Measurements from ENCODE around the gene CPLX1.

The CPLX1 gene

DNA sequence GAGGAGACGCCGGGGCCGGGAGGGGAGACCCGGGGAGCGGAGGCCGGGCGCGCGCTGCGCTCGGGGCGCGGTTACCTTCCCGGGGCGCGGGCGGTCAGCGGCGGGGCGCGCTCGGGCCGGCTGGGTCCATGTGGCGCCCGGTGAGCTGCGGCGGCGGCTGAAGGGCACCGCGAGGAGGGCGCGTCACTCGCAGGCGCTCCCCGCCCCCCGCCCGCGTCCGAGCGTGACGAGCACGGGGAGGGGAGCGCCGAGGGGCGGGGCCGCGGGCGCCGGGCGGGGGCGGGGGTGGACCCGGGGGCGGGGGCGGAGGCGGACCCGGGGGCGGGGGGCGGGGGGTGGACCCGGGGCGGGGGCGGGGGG is at the start of gene CPLX1:
CPLX1 (minus strand) TSS at position 159 of the 360 bp plus-strand sequence. CDS start 1,607 bp downstream, outside the sequence.
- peak; percentile 23 to 28 for DNase-seq

DNA sequence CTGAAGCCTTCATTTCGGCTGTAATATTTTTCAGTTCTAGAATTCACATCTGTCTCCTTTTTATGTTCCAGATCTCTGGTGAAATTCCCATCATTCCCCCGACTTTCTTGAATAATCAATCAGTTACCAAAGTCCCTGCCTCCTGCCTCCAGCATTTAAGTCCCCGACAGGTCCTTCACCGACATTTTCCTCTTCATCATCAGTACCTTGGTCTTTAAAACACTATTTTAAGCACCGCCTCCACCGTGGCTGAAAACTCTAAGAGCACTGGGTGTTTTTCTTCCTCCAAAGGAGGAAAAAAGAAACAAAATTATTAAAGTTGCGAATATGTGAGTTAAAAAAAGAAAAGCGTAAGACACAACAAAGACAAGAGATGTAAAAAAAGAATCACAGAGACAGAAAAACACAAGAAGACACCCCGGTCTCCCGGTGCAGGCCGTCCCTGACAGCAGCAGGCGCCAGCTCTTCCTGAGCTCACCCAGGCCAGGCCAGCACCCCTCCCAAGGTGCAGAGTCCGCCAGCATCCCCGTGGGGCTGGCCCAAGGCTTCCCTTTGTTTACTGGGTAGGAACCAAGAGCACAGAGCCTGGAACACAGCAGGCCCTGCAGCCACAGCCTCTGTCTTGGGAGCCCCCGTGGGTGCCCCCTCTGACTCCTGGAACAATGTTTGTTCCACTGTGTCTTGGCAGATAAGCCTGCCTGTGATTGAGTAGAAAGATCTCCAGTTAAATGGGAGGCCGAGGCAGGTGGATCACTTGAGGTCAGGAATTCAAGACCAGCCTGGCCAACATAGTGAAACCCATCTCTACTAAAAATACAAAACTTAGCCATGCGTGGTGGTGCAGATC is 49.3 kb upstream of the CPLX1 start:
- no peak for DNase-seq

DNA sequence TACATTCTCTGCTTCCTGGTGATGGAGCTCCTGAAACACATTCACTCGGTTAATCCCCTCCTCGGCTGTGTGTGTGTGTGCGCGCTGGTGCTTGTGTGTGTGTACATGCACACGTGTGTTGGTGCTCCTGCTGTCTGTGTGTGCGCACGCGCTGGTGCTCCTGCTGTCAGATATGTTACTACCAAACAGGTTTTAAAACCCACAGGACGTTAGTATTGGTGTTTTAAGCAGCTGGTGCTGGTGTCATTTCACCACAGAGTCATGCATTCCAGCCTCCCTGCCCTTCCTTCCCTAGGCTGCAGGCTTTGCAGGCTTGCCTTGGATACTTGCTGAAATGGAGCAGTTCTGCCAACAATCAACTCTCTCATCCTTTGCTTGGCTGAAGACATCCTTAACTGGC is 48.1 kb upstream of the CPLX1 start:
- no peak for DNase-seq

DNA sequence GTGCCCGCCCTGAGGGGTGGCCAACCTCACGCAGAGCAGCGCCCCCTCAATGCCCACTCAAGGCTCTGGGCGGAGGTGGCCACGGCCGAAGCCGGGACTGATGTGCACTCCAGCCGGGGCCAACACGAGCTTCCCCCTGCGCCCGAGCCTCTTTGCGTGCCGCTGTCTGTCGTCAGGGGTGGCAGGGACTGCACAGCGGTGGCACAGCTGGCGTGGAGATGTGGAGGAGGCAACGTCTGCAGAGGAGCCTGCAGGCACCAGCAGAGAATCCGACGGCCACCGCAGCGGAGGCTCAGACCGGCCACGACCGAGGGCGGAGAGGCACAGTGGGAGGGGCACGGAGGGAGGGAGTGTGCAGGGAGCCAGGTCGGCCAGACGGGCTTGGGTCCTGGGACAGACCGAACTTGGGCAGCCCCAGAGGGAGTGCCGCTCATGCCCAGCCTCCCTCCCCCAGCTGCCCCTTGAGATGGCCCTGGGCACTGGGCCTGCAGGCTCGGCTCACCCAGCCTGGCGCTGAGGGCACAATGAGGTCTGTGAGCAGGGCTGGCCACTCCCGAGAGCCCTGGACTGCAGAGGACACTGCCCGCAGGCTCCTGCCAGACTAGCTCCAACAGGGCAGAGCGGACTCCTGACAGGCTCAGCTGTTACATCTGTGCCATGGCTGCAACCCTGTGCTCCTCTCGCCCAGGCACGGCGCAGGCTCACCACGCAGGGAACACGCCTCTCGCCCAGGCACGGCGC is 46.5 kb upstream of the CPLX1 start:
- no peak for DNase-seq

DNA sequence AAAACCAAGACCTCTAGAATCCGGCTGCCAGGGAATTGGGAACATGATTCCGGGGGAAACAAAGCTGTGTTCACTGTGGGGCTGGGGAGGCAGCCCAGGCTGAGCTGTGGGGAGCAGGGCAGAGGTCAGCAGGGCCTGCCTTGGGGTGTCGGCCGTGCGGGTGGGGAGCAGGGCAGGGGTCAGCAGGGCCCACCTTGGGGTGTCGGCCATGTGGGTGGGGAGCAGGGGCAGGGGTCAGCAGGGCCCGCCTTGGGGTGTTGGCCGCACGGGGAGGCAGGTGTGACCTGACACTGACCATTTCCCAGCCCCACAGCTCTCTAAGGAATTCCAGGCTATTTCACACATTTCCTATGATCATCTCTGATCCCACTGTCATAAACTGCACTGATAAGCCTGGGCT is 45.6 kb upstream of the CPLX1 start:
- no peak for DNase-seq

DNA sequence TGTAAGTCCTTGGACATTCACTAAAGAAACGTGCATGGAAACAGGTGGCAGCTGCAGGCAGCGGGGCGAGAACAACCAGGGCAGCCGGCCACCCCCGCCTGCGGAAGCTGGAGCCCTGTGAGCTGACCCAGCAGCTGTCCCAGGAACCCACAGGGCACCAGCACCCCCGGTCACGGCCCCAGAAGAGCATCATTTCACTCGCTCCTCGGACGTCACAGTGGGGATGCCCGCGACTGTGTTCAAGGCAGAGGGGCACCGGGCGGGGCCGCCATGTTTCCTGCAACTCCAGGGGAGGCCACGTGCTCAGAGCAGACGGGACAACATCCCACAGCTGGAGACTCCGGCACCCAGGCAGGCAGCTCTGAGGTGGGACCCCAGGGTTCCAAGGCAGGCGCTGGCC is 45.0 kb upstream of the CPLX1 start:
- no peak for DNase-seq

DNA sequence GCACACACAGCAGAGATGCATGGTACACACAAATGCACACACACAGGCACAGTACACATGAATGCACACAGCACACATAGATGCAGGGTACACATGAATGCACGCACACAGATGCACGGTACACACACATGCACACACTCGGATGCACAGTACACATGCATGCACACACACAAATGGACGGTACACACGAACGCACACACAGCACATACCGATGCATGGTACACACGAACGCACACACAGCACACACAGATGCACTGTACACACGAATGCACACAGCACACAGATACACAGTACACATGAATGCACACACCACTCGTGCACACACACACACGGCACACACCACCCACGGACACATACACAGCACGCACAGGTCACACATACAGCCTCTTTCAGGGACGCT is 43.8 kb upstream of the CPLX1 start:
- DNase-seq: no peak

DNA sequence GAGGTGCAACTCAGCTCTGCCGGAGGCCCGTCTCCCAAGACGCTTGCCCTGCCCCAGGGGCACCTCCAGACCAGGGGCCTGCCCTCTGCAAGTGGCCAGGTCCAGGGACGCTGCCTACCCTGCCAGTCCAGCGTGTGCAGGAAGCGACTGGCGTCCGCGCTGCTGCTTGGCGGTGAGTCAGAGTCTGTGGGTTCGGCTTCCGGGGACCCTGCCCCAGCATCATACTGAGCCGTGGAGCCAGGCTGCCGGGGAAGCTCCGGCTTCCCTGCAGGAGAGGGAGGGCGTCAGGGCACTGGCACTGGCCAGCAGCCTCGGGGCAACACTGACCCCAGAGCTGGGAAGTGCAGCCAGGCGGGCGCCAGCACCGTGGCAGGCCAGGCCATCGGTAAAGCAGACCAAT is 42.5 kb upstream of the CPLX1 start:
- no peak for DNase-seq

DNA sequence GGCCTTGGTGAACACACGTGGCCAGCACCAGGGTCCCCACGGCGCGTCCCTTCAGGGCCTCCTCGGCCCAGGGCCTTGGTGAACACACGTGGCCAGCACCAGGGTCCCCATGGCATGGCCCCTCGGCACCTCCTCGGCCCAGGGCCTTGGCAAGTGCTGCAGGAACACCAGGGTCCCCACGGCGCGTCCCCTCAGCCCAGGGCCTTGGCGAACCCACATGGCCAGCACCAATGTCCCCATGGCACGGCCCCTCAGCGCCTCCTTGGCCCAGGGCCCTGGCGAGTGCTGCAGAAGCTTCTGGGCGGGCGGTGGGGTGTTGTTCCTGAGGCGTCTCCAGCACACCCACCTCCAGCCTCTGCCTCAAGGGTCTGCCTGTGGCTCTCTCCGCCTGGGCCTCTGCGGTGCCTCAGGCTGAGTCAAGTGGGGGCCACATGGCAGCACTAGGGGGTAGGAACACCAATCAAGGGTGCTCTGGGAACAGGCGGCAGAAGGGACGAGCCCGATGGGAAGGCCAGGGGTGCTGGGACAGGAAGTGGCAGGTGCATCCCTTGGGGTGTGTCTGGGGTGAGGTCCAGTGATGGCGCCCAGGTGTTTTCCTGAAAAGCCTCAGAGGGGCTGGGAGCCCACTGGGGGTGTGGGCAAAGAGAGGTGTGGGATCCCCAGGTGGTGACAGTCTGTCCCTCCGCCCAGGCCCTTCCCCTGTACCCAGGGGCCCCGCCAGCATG is 41.8 kb upstream of the CPLX1 start:
- no peak for DNase-seq

DNA sequence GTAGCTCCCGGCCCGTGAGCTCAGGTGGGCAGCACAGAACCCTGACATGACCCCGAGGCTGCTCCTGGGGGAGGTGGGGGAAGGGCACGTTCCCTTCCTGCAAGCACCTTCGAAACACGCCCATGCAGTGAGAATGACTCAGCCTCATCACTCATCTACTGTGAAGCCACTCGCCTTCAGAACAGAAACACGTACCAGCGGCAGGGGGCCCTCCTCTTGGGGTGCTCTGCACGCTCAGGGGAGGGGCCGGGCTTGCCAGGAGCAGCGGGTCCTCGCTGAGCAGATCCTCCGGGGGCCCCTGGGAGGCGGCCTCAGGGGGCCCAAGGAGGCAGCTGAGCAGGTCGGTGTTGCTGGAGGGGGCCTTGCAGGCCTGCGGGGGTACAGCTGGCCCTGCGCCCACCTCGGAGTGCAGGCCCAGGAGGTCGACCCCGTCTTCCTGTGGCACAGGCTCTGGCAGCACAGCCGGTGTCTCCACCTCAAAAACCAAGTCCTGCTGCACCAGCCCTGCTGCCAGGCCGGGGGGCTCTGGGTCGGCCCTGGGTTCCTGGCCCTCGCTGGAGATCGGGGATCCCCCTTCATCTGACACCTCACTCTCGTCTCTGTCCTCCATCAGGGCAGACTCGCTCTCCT is 40.9 kb upstream of the CPLX1 start:
- DNase-seq: no peak

DNA sequence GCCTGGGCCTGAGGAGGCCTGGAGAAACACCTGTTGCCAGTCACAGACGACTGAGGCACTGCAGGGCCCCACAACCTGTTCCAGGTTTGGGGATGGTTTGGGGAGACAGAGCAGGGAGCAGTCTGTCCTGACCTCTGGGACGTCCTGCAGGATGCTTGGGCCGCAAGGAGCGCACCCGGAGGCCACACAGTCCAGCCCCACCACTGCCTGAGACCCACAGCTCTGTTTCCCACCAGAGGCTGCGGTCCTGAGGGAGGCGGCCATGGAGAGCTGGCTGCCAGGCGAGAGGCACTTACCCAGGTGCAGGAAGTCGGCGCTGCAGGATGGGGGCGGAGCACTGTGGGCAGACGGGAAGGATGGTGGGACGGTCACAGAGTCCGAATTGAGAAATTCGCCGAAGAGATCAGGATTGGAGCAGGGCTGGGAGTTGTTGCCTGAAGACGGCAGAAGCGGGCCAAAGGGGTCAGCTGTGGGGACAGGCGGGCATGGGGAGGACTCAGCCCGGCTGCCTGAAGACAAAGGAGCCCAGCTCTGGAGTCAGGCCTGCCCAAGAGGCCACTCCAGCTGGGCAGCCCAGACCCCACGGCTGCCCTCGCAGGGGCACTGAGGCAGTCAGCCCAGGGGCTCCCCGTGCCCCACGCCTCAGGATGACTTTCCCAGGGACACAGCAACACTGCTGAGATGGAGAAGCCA is 40.3 kb upstream of the CPLX1 start:
- DNase-seq: no peak

DNA sequence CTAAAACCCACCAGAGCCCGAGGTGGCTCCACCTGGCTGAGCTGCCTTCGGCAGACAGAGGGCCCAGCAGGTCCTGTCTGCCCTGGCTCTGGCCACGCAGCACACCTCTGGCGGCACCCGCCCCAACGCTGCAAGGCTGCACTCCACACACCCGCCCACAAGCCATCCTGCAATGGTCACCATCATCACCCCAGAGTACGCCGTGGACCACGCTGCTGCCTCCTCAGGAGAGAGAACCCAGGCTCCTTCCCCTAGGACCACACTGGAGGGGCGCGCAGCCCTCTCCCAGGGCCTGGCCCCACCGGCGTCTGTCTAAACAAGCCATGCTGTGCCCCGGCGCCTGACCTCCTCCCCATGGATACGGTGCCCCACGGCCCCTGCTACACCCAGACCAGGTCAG is 39.6 kb upstream of the CPLX1 start:
- DNase-seq: no peak

DNA sequence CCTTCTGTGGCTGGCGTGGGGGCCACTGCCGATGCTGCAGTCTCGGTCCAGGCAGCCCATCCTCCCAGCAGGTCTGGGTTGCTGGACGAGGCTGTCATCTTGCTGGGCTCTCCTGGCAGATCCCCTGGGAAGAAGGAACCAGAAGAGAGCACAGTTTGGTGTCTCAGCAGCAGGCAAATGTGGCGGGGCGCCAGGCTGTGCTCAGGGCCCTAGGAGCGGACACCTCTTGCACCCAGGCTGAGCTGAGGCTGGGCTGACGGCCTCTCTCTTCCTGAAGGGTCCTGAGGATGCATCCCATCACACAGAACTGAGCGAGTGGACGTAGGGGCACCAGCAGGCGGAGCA is 39.2 kb upstream of the CPLX1 start:
- DNase-seq: no peak

DNA sequence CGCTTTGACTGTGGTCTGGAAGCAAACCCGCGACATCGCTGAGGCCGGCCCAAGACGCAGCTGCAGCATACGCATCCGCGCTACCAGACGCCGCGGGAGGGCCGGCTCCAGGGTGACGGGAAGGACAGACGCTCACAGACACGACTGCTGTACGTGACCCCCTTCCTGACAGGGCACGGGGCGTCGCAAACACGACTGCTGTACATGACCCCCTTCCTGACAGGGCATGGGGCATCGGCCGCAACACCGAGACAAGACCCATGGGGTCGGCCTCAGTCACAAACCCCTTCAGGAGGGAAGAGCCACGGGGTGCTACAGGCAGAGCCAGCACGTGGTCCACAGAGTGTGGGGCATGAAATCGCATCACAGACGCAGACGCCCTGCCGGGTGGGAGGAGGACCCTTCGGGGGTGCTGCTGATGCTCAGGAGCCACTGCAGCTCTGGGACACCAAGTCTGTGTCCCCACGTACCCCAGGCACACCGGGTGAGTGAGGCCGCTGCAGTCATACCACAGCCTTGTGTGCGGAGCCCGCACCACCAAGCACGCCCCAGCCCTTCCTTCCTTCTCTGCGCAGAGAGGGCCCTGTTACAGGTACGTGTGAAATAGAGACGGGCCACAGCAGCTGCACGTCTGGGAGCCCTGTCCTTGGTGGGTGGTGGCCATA is 38.7 kb upstream of the CPLX1 start:
- DNase-seq: no peak

DNA sequence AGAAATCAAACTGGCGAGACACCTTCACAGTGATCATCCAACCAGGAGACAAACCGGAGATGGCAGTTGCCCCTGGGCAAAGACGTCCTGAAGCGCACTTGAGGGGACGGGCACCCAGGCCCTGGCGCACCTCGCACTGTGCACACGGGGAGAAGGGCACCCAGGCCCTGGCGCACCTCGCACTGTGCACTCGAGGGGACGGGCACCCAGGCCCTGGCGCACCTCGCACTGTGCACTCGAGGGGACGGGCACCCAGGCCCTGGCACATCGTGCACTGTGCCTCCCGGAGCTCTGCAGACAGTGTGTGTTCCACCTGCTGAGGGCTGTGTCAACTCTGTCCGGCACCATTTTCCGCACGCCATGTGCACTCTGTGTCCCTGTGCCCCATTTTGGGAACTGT is 34.6 kb upstream of the CPLX1 start:
- DNase-seq: no peak

DNA sequence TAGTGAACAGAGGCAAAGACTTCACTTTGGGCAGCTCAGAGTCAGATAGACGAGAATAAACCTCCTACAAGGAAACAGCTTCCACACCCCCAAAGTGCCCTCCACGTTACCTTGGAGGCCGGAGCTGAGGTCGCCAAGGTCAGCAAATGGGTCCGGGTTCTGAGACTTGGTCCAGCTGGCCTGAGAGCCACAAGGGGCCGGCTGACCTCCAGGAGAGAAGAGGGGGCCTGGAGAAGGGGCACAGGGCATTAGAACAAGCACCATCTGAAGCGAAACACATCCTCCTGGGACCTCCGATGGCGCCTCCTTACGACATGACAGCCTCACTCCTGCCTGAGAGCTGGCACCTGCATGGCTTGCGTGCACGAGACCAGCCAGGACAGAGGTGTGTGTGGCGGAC is 33.6 kb upstream of the CPLX1 start:
- DNase-seq: no peak

DNA sequence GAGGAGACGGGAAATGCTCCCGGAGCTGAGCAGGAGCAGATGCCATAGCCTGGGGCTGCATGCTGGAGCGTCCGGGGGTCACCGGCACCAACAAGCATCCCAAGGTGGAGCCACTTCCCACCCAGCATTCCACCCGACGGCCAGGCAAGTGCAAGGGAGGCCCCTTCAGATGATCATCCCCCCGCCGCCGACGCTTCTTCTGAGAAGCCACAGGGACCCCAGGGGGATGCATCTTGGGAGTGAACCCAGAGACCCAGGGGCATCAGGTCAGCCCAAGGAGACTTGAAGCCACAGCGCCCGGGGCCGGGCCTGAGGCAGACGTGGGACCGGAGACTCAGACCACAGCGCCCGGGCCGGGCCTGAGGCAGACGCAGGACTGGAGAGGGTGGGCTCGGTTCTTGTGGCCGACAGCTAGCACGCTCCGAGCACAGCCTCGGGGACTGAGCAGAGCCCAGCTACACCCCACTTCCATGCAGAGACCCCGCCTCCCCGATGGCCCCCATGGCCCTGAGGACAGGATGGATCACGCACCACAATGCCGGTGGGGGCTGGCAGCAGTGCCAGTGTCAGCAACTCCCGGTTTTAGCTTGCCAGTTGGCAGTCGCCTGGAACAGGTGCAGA is 33.0 kb upstream of the CPLX1 start:
- DNase-seq: no peak

DNA sequence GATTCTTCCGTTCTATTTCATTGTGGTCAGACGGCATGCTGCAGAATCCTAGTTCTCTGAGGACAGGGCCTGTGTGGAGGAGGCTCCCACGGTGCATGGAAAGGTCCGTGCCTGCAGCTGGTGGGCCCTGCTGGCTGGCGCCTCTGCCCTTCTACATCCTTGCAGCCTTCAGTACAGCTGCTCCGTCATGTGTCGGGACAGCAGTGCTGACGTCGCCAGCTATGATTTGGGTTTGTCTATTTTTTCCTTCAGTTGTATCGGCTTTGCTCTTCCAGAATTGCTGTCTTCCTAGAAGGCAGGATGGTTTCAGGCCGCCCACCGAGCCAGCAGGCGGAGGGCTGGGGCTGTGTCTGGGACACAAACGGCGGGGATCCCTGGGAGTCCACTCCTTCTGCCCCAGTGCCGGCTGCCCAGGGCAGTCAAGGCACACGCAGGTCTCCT is 32.1 kb upstream of the CPLX1 start:
- no peak for DNase-seq

DNA sequence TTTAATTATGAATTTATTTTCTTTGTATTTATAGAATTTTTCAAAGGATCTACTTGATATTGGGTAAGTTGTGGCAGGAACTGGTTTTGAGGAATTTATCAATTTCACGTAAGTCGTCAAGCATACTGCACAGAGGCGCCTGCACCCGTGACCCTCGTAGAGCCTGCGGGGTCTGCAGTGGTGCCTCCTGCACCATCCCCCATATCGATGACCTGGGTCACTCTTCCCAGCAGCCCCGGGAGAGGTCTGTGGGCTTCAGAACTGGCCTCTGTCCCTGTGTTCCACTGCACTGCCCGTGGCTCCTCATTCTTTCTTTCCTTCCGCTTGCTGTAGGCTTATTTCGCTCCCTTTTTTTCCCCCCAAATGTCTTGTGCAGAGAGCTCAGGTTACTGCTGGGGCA is 31.5 kb upstream of the CPLX1 start:
- no peak for DNase-seq

DNA sequence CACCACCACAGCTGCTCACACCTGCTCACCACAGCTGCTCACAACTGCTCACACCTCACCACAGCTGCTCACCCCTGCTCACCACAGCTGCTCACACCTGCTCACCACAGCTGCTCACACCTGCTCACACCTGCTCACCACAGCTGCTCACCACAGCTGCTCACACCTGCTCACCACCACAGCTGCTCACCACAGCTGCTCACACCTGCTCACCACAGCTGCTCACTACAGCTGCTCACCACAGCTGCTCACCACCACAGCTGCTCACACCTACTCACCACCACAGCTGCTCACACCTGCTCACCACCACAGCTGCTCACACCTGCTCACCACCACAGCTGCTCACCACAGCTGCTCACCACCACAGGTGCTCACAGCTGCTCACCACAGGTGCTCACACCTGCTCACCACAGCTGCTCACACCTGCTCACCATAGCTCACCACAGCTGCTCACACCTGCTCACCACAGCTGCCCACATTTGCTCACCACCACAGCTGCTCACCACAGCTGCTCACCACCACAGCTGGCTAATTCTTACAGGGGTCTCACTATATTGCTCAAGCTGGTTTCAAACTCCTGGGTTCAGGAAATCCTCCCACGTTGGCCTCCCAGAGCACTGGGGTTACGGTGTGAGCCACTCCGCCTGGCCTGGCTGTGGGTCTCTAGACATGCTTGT is 30.4 kb upstream of the CPLX1 start:
- DNase-seq: no peak

DNA sequence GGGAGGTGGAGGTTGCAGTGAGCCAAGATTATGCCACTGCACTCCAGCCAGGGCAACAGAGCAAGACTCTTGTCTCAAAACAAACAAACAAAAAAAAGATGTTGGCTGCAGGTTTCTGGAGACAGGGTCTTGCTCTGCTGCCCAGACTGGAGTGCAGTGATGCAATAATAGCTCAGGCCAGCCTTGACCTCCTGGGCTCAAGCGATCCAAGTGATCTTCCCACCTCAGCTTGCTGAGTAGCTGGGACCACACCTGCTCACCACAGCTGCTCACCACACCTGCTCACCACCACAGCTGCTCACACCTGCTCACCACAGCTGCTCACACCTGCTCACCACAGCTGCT is 29.9 kb upstream of the CPLX1 start:
- no peak for DNase-seq
